ENCODE measurements around the gene CADM2.
"Not testable (repeated sequence)": the region's sequence is repeated elsewhere in the genome, so short reads cannot be mapped to it uniquely, and the experiment has no call there.

Gene CADM2

DNA sequence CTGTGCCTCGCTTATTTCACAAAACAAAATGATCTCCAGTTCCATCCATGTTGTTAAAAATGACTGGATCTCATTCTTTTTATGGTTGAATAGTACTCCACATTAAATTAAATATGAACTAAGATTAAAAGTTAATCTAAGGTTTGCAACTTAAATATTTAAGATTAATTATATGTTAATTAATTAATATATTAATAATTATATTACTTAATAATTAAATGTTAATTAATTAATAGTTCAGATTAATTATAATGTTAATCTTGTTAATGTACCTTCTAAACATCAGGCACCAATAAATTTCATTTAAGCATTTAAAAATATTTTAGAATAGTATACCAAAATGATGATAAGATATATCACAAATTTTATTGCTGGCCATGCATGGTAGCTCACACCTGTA is 971.9 kb downstream of the CADM2 start:
- Histone ChIP-seq H3K4me3 (no peak overlapping the region), H3K9me3 (ENCODE audit: low read depth, low read length) (no peaks in the 10 kb centered on the region), H3K36me3 (ENCODE audit: insufficient read depth, low read length) (no peaks in the 10 kb centered on the region), H3K27ac (no peak overlapping the region), H3K9ac (ENCODE audit: insufficient read length) (no peak overlapping the region)
- TF ChIP-seq EZH2 (IDR thresholded peaks at IDR 0.05), result no peak
- no peak for TF ChIP-seq FOXP2 (optimal IDR thresholded peaks at IDR 0.05; ENCODE audit: control extremely low read depth, extremely low read length, insufficient read depth)
- no peak for TF ChIP-seq POLR2AphosphoS5 (IDR thresholded peaks at IDR 0.05; ENCODE audit: borderline replicate concordance, low read depth, low read length)
- no peak for DNase-seq (ENCODE audit: low read depth, low spot score)

DNA sequence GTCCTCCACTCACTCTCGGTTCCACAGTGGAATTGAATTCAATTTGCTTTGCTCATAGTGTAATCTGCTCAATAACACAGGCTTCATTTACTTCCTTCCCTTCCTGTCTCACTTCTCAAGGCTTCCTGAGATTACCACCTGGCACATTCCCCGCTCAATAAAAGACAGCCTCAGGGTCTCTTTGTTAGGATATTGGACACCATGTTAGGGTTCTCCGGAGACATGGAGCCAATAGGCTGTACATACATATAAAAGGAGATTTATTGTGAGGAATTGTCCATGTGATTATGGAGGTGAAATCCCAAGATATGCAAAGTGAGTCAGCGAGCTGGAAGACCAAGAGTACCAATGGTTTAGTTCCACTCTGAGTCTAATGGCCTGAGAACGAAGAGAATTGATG is 974.5 kb downstream of the CADM2 start:
- Histone ChIP-seq H3K9ac (ENCODE audit: insufficient read length) (no peak overlapping the region), H3K36me3 (ENCODE audit: insufficient read depth, low read length) (no peaks in the 10 kb centered on the region), H3K9me3 (ENCODE audit: low read depth, low read length) (no peaks in the 10 kb centered on the region), H3K4me3 (no peak overlapping the region), H3K27ac (no peak overlapping the region)
- TF ChIP-seq EZH2 (IDR thresholded peaks at IDR 0.05), result no peak
- no peak for TF ChIP-seq POLR2AphosphoS5 (IDR thresholded peaks at IDR 0.05; ENCODE audit: borderline replicate concordance, low read depth, low read length)
- TF ChIP-seq FOXP2 (optimal IDR thresholded peaks at IDR 0.05; ENCODE audit: control extremely low read depth, extremely low read length, insufficient read depth), result no peak
- DNase-seq (ENCODE audit: low read depth, low spot score), result no peak

DNA sequence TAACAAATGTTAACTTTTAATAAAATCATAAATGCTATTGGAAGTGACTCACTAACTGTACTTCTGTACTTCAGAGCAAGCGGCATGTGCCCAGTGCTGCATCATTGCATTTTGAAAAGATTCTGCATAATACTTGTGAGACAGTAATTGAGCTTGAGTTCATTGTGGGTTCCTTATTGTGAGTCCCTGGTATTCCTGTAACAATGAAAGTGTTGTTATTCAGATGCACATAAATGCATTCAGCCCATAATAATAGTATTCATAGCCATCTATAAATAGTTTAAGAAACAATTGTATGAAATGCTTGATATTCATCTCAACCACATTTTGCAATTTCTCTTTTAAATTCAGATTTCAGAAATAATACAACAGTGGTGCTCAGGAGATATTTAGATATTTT is 976.4 kb downstream of the CADM2 start:
- H3K4me3 ChIP-seq, result no peak overlapping the region
- TF ChIP-seq POLR2AphosphoS5 (IDR thresholded peaks at IDR 0.05; ENCODE audit: borderline replicate concordance, low read depth, low read length) (no peak), FOXP2 (optimal IDR thresholded peaks at IDR 0.05; ENCODE audit: control extremely low read depth, extremely low read length, insufficient read depth) (no peak), EZH2 (IDR thresholded peaks at IDR 0.05) (no peak)
- no peak overlapping the region for H3K27ac ChIP-seq
- no peak overlapping the region for H3K9ac ChIP-seq (ENCODE audit: insufficient read length)
- H3K36me3 ChIP-seq (ENCODE audit: insufficient read depth, low read length), result no peaks in the 10 kb centered on the region
- DNase-seq (ENCODE audit: low read depth, low spot score), result no peak
- H3K9me3 ChIP-seq (ENCODE audit: low read depth, low read length), result no peaks in the 10 kb centered on the region

DNA sequence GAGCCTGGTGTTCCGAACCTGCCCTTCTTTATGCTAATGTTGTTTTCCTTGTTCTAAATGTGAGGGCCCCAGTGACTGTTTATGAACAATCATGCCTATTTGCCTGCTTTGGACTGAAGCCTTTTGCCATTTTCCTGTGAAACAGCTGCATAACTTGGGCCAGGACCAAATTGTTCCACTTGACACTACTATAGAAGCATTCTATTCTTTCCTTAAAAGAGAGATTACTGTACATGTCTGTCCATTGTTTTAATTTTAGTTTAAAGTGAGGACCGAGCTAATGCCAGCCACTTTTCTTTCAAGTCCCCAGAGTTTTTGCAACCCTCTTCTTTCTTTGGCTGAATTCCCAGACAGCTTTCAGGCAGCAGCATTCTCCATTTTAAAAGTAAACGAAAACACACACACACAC is 980.3 kb downstream of the CADM2 start:
- Histone ChIP-seq H3K36me3 (ENCODE audit: insufficient read depth, low read length) (no peaks in the 10 kb centered on the region), H3K27ac (peak overlapping the region; percentile 76), H3K4me3 (peak overlapping the region; percentile 53), H3K9me3 (ENCODE audit: low read depth, low read length) (no peaks in the 10 kb centered on the region), H3K9ac (ENCODE audit: insufficient read length) (peak overlapping the region; percentile 38)
- DNase-seq (ENCODE audit: low read depth, low spot score), result no peak
- TF ChIP-seq POLR2AphosphoS5 (IDR thresholded peaks at IDR 0.05; ENCODE audit: borderline replicate concordance, low read depth, low read length), result no peak
- no peak for TF ChIP-seq FOXP2 (optimal IDR thresholded peaks at IDR 0.05; ENCODE audit: control extremely low read depth, extremely low read length, insufficient read depth)
- TF ChIP-seq EZH2 (IDR thresholded peaks at IDR 0.05), result no peak

DNA sequence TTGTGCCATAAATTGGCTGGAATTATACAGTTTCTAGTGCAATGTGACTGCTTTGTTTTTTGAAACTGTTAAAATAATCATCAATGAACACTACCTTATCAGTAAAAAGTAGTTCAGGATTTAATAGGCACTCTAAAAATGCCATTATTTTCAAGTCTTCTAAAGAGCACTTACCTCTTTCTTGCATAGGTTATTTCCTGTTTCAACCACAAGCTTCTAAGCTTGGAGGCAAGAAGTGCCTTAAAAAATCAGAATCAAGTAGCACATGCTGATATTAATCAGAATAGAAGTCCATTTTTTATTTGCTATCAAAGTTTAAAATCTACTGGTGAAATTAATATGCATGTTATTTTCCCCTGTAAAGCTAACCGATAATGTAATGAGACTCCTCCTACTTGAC is 991.6 kb downstream of the CADM2 start:
- H3K27ac ChIP-seq, result no peak overlapping the region
- no peaks in the 10 kb centered on the region for H3K36me3 ChIP-seq (ENCODE audit: insufficient read depth, low read length)
- no peak for DNase-seq (ENCODE audit: low read depth, low spot score)
- H3K9ac ChIP-seq (ENCODE audit: insufficient read length), result no peak overlapping the region
- H3K4me3 ChIP-seq, result no peak overlapping the region
- TF ChIP-seq EZH2 (IDR thresholded peaks at IDR 0.05), result no peak
- TF ChIP-seq FOXP2 (optimal IDR thresholded peaks at IDR 0.05; ENCODE audit: control extremely low read depth, extremely low read length, insufficient read depth), result no peak
- TF ChIP-seq POLR2AphosphoS5 (IDR thresholded peaks at IDR 0.05; ENCODE audit: borderline replicate concordance, low read depth, low read length), result no peak
- no peaks in the 10 kb centered on the region for H3K9me3 ChIP-seq (ENCODE audit: low read depth, low read length)

DNA sequence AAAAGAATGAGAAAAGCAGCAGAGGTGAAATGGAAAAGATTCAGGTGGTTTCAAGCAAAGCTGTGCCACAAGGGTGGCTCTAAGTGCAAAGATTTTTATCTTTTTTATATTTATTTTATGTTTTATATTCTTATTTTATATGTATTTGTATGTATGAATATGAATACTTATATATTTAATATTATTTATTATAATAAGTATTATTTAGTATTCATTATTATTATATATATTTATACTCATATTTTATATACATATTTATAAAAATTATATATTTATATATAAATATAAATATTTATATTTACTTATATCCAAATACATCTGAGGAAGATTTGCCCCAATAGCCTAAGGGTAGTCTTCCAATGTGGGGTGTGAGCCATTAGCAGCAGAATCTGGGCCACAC is 1002.0 kb downstream of the CADM2 start:
- no peak for DNase-seq (ENCODE audit: low read depth, low spot score)
- no peak overlapping the region for H3K27ac ChIP-seq
- no peaks in the 10 kb centered on the region for H3K36me3 ChIP-seq (ENCODE audit: insufficient read depth, low read length)
- H3K9ac ChIP-seq (ENCODE audit: insufficient read length), result no peak overlapping the region
- H3K4me3 ChIP-seq, result no peak overlapping the region
- no peak for TF ChIP-seq FOXP2 (optimal IDR thresholded peaks at IDR 0.05; ENCODE audit: control extremely low read depth, extremely low read length, insufficient read depth)
- H3K9me3 ChIP-seq (ENCODE audit: low read depth, low read length), result no peaks in the 10 kb centered on the region

DNA sequence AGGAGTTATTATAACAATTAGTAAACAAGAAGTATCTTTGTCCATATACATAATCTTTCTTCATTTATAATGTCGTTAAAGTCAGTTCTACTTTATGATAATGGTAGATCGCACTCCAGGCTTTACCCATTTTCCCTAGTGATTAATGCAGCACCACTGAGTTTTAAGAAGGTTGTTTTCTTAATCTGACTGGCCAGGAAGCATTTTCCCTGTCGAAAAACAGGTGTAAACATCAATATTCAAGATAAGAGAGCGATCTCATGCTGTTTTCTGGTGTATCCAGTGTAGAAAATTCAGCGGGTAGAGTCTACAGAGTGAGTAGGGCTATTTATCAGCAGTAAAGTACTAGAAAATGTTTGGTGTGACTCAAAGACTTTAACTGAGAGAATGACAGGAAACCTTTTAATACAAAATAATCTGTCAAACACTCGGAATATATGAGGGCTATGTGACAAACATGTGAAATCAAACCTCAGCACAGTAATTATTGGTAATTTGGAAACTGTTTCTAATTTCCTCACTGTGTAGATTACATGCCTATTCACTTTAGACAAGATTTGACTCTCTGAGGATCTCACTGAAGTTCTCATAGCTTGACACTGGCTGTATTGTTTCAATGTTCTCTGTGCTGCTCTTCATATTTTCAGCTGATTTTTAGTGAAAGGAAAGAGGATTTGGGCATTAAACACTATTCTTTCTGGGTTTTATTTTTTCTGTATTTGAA is 1019.0 kb downstream of the CADM2 start:
- TF ChIP-seq EZH2 (IDR thresholded peaks at IDR 0.05), result no peak
- no peak overlapping the region for H3K9ac ChIP-seq (ENCODE audit: insufficient read length)
- no peak overlapping the region for H3K4me3 ChIP-seq
- DNase-seq (ENCODE audit: low read depth, low spot score), result no peak
- no peak overlapping the region for H3K27ac ChIP-seq
- H3K9me3 ChIP-seq (ENCODE audit: low read depth, low read length), result no peaks in the 10 kb centered on the region
- H3K36me3 ChIP-seq (ENCODE audit: insufficient read depth, low read length), result no peaks in the 10 kb centered on the region

DNA sequence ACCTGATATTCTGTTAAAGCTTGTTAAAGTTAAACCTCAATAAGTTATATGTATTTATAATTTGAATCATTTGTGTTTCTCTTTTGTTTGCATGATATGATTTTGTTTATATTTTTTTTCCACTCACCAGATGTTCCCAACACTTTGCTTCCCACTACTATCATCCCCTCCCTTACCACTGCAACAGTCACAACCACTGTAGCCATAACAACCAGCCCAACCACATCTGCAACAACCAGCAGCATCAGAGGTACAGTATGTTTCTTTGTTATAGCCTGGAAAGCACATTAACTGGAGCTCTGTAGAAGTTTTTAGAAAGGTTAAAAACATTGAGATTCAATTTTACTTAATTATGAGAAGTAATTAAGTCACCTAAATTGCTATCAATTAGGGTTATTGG is 1020.2 kb downstream of the CADM2 start:
- Histone ChIP-seq H3K27ac (no peak overlapping the region), H3K36me3 (ENCODE audit: insufficient read depth, low read length) (no peaks in the 10 kb centered on the region), H3K9me3 (ENCODE audit: low read depth, low read length) (no peaks in the 10 kb centered on the region), H3K9ac (ENCODE audit: insufficient read length) (no peak overlapping the region), H3K4me3 (no peak overlapping the region)
- DNase-seq (ENCODE audit: low read depth, low spot score), result no peak
- TF ChIP-seq FOXP2 (optimal IDR thresholded peaks at IDR 0.05; ENCODE audit: control extremely low read depth, extremely low read length, insufficient read depth), result no peak
- TF ChIP-seq POLR2AphosphoS5 (IDR thresholded peaks at IDR 0.05; ENCODE audit: borderline replicate concordance, low read depth, low read length), result no peak
- no peak for TF ChIP-seq EZH2 (IDR thresholded peaks at IDR 0.05)

DNA sequence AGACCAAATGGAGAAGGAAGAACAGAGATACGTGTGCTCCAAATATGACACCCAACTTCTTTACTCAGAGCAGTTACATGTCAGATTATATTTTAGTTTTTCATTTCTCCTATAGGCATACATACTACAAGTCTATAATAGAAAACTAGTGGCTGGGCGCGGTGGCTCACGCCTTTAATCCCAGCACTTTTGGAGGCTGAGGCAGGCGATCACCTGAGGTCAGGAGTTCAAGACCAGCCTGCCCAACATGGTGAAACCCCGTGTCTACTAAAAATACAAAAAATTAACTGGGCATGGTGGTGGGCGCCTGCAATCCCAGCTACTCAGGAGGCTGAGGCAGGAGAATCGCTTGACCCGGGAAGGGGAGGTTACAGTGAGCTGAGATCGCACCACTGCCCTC is 1030.8 kb downstream of the CADM2 start:
- H3K36me3 ChIP-seq (ENCODE audit: insufficient read depth, low read length); H3K4me3 ChIP-seq; H3K9me3 ChIP-seq (ENCODE audit: low read depth, low read length); H3K27ac ChIP-seq; DNase-seq (ENCODE audit: low read depth, low spot score); H3K9ac ChIP-seq (ENCODE audit: insufficient read length): not testable (repeated sequence)

Data from SK-N-MC (cell line).